Measurements from ENCODE around the gene TSPAN7. TPM values are rescaled to one million over a fixed set of nuclear protein-coding genes. Genes with fewer than 3 reads are reported as not detected.

Gene TSPAN7
- total and polyA plus RNA-seq, 7 donors, result 15.6 to 55.1 (median 21.0) TPM

GRCh38 chrX:38672646-38673045, 111.3 kb downstream of the TSPAN7 start:
- intact Hi-C loops (cut with DNase I), result no loop called here
- 94 to 98% methylated on average over 3 of the region's 3 CpGs for WGBS, 2 donors
- no peaks in the 10 kb centered on the region for H3K9me3 ChIP-seq
- no peak overlapping the region for H3K27ac ChIP-seq
- H3K27me3 ChIP-seq, result no peaks in the 10 kb centered on the region
- no peaks in the 10 kb centered on the region for H3K4me1 ChIP-seq
- H3K4me3 ChIP-seq, result no peak overlapping the region
- no peak for DNase-seq
- TF ChIP-seq EP300 (IDR thresholded peaks at IDR 0.05), result no peak
- TF ChIP-seq POLR2AphosphoS5 (IDR thresholded peaks at IDR 0.05), result no peak
- no peak for TF ChIP-seq CTCF (IDR thresholded peaks at IDR 0.05)
- TF ChIP-seq POLR2A (IDR thresholded peaks at IDR 0.05), result no peak
- no peaks in the 10 kb centered on the region for H3K36me3 ChIP-seq

- no peak for DNase-seq
- no peaks in the 10 kb centered on the region for H3K4me1 ChIP-seq
- 84 to 96% methylated on average over 3 of the region's 3 CpGs for WGBS, 2 donors
- TF ChIP-seq EP300 (IDR thresholded peaks at IDR 0.05), result no peak
- TF ChIP-seq POLR2AphosphoS5 (IDR thresholded peaks at IDR 0.05), result no peak
- no peak for TF ChIP-seq POLR2A (IDR thresholded peaks at IDR 0.05)
- TF ChIP-seq CTCF (IDR thresholded peaks at IDR 0.05), result no peak
- no peaks in the 10 kb centered on the region for H3K36me3 ChIP-seq
- no peak overlapping the region for H3K4me3 ChIP-seq
- no peak overlapping the region for H3K27ac ChIP-seq
- H3K27me3 ChIP-seq, result no peaks in the 10 kb centered on the region
- H3K9me3 ChIP-seq, result no peaks in the 10 kb centered on the region
- intact Hi-C loops (cut with DNase I), result no loop called here
Observed at GRCh38 chrX:38675856-38676255, 114.5 kb downstream of the TSPAN7 start.

GRCh38 chrX:38678183-38678582, 116.8 kb downstream of the TSPAN7 start:
- intact Hi-C loops (cut with DNase I), result no loop called here
- no peak for TF ChIP-seq POLR2A (IDR thresholded peaks at IDR 0.05)
- no peak for TF ChIP-seq POLR2AphosphoS5 (IDR thresholded peaks at IDR 0.05)
- TF ChIP-seq EP300 (IDR thresholded peaks at IDR 0.05), result no peak
- TF ChIP-seq CTCF (IDR thresholded peaks at IDR 0.05), result no peak
- 73 to 86% methylated on average over 4 of the region's 4 CpGs for WGBS, 2 donors

GRCh38 chrX:38678821-38679220, 117.5 kb downstream of the TSPAN7 start:
- TF ChIP-seq CTCF (IDR thresholded peaks at IDR 0.05) (no peak), POLR2A (IDR thresholded peaks at IDR 0.05) (no peak), POLR2AphosphoS5 (IDR thresholded peaks at IDR 0.05) (no peak), EP300 (IDR thresholded peaks at IDR 0.05) (no peak)
- no peaks in the 10 kb centered on the region for H3K4me1 ChIP-seq
- H3K36me3 ChIP-seq, result no peaks in the 10 kb centered on the region
- no peak overlapping the region for H3K27ac ChIP-seq
- no peaks in the 10 kb centered on the region for H3K9me3 ChIP-seq
- 79 to 94% methylated on average over 2 of the region's 2 CpGs for WGBS, 2 donors
- H3K4me3 ChIP-seq, result no peak overlapping the region
- H3K27me3 ChIP-seq, result no peaks in the 10 kb centered on the region
- intact Hi-C loops (cut with DNase I), result no loop called here
- DNase-seq, result no peak

More at GRCh38 chrX:38678183-38678582, 116.8 kb downstream of the TSPAN7 start:
- Histone ChIP-seq H3K4me3 (no peak overlapping the region), H3K27me3 (no peaks in the 10 kb centered on the region), H3K4me1 (no peaks in the 10 kb centered on the region), H3K36me3 (no peaks in the 10 kb centered on the region), H3K9me3 (no peaks in the 10 kb centered on the region), H3K27ac (no peak overlapping the region)
- DNase-seq, result no peak

- no peak for DNase-seq
- Histone ChIP-seq H3K27ac (no peak overlapping the region), H3K4me1 (no peaks in the 10 kb centered on the region), H3K9me3 (no peaks in the 10 kb centered on the region), H3K36me3 (no peaks in the 10 kb centered on the region), H3K4me3 (no peak overlapping the region), H3K27me3 (no peaks in the 10 kb centered on the region)
- intact Hi-C loops (cut with DNase I), result no loop called here
- WGBS, 2 donors, result 96 to 97% methylated on average over 2 of the region's 2 CpGs
- TF ChIP-seq CTCF (IDR thresholded peaks at IDR 0.05), result no peak
- TF ChIP-seq POLR2AphosphoS5 (IDR thresholded peaks at IDR 0.05), result no peak
- TF ChIP-seq EP300 (IDR thresholded peaks at IDR 0.05), result no peak
- no peak for TF ChIP-seq POLR2A (IDR thresholded peaks at IDR 0.05)
Observed at GRCh38 chrX:38679695-38680094, 118.4 kb downstream of the TSPAN7 start.
